Measurements from ENCODE around the gene ASCL2. TPM values are rescaled to one million over a fixed set of nuclear protein-coding genes. Genes with fewer than 3 reads are reported as not detected.

ASCL2 gene
- total and polyA plus RNA-seq, 3 donors from 2014 or later, result 1.3 to 5.8 (median 4.8) TPM

- no peak overlapping the region for H3K27ac ChIP-seq
- intact Hi-C loops (cut with DNase I; ENCODE audit: low total_unique reads), result no loop called here
- no peaks in the 10 kb centered on the region for H3K27me3 ChIP-seq
- no peaks in the 10 kb centered on the region for H3K36me3 ChIP-seq (ENCODE audit: low read depth, missing control alignments)
- 81 to 90% methylated on average over 16 to 21 of the region's 21 CpGs for WGBS, 2 donors
- DNase-seq, result no peak
- H3K4me1 ChIP-seq, result peaks cover 25% of the 10 kb centered on the region
- H3K4me3 ChIP-seq, result no peak overlapping the region
- H3K9me3 ChIP-seq, result no peaks in the 10 kb centered on the region
- TF ChIP-seq, protein P1, sequence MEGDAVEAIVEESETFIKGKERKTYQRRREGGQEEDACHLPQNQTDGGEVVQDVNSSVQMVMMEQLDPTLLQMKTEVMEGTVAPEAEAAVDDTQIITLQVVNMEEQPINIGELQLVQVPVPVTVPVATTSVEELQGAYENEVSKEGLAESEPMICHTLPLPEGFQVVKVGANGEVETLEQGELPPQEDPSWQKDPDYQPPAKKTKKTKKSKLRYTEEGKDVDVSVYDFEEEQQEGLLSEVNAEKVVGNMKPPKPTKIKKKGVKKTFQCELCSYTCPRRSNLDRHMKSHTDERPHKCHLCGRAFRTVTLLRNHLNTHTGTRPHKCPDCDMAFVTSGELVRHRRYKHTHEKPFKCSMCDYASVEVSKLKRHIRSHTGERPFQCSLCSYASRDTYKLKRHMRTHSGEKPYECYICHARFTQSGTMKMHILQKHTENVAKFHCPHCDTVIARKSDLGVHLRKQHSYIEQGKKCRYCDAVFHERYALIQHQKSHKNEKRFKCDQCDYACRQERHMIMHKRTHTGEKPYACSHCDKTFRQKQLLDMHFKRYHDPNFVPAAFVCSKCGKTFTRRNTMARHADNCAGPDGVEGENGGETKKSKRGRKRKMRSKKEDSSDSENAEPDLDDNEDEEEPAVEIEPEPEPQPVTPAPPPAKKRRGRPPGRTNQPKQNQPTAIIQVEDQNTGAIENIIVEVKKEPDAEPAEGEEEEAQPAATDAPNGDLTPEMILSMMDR (IDR thresholded peaks at IDR 0.05), result no peak
- no peak for TF ChIP-seq POLR2A (IDR thresholded peaks at IDR 0.05)
Observed at GRCh38 chr11:2311353-2312133, 41.2 kb upstream of the ASCL2 start.

GRCh38 chr11:2310786-2311352, 40.5 kb upstream of the ASCL2 start:
- no peak overlapping the region for H3K4me3 ChIP-seq
- no peak overlapping the region for H3K27ac ChIP-seq
- no peaks in the 10 kb centered on the region for H3K9me3 ChIP-seq
- 84 to 87% methylated on average over 5 to 16 of the region's 16 CpGs for WGBS, 2 donors
- no peak for TF ChIP-seq POLR2A (IDR thresholded peaks at IDR 0.05)
- TF ChIP-seq, protein P1 (IDR thresholded peaks at IDR 0.05), result no peak
- no peaks in the 10 kb centered on the region for H3K27me3 ChIP-seq
- DNase-seq, result no peak
- H3K36me3 ChIP-seq (ENCODE audit: low read depth, missing control alignments), result no peaks in the 10 kb centered on the region
- intact Hi-C loops (cut with DNase I; ENCODE audit: low total_unique reads), result no loop called here
- peaks cover 32% of the 10 kb centered on the region for H3K4me1 ChIP-seq

- H3K27ac ChIP-seq, result no peak overlapping the region
- no peaks in the 10 kb centered on the region for H3K27me3 ChIP-seq
- no peak overlapping the region for H3K4me3 ChIP-seq
- 83 to 92% methylated on average over 7 to 16 of the region's 16 CpGs for WGBS, 2 donors
- intact Hi-C loops (cut with DNase I; ENCODE audit: low total_unique reads), result no loop called here
- DNase-seq, result no peak
- no peak for TF ChIP-seq POLR2A (IDR thresholded peaks at IDR 0.05)
- TF ChIP-seq, protein P1 (IDR thresholded peaks at IDR 0.05), result no peak
- H3K9me3 ChIP-seq, result no peaks in the 10 kb centered on the region
- peaks cover 35% of the 10 kb centered on the region for H3K4me1 ChIP-seq
- no peaks in the 10 kb centered on the region for H3K36me3 ChIP-seq (ENCODE audit: low read depth, missing control alignments)
Observed at GRCh38 chr11:2310073-2310785, 39.8 kb upstream of the ASCL2 start.

DNA sequence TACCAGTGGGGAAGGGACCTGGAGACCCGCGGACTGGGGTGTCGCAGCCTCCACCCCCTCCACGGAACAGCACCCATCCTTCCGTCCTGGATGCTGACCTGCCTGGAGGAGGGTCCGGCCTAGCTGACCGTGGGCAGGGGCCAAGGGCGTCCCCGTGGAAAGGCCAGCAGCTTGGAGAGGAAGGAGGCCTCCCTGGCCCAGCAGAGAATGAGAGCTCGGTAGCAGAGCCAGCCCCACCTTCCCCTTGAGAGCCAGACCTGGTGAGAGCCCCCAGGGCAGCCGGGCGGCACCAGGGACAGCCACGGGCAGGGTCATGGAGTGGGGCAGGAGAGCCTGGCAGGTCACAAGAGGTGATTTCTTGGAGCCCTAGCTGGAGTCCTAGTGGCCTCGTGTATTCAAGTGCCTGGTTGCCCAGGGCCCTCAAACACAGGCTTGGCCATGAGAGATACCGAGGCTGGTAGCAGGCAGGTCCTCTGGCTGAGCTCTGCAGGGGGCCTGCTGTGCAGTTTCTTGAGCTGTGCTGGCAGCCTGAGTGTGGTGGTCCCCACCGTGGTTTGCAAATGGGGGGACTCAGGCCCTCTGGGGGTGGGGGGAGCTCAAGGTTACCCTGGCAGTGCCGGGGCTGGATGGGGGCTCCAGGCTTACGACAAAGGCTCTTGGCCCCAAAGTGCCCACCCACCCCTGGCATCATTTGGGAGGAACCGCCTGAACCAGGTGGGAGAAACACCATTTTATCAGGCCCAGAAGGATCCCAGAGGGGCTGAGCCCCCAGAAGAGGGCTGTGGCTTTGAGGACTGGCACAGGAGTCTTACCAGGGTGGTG, 39.1 kb upstream of the ASCL2 start:
- 50 to 67% methylated on average over 2 to 19 of the region's 19 CpGs for WGBS, 2 donors
- DNase-seq, result no peak
- Histone ChIP-seq H3K9me3 (no peaks in the 10 kb centered on the region), H3K4me3 (no peak overlapping the region), H3K27me3 (no peaks in the 10 kb centered on the region), H3K27ac (peak overlapping the region in 1 of 2 donors; percentile 11), H3K4me1 (peaks cover 35% of the 10 kb centered on the region), H3K36me3 (ENCODE audit: low read depth, missing control alignments) (no peaks in the 10 kb centered on the region)
- intact Hi-C loops (cut with DNase I; ENCODE audit: low total_unique reads), result loop anchor here (5.0 kb wide), 1 partner anchor 108 kb away; no protein-coding TSS in a partner anchor
- no peak for TF ChIP-seq POLR2A (IDR thresholded peaks at IDR 0.05)
- TF ChIP-seq, protein P1 (IDR thresholded peaks at IDR 0.05), result no peak
